IPS-18c (cell line): ENCODE results near the gene PTPRN2.

ENCODE experiments used
- H3K4me3 ChIP-seq: 2 replicates; pipeline ENCODE4 v1.7.0; 2013; ENCODE audit warnings: low read depth, mild to moderate bottlenecking, low read length, moderate library complexity; ENCODE audit not compliant: insufficient read depth
- H3K9me3 ChIP-seq: one replicate; pipeline ENCODE4 v1.6.1; 2013; ENCODE audit warnings: mild to moderate bottlenecking, low read length, moderate library complexity; ENCODE audit not compliant: control insufficient read depth, insufficient read depth

Gene PTPRN2

GRCh38 chr7:158191671-158192070, 396.0 kb downstream of the PTPRN2 start:
- Histone ChIP-seq H3K9me3 (peaks cover 38% of the 10 kb centered on the region), H3K4me3 (no peak overlapping the region)

- peak overlapping the region; percentile 20; the same call in 1 of the 2 replicates for H3K4me3 ChIP-seq
- peaks cover 40% of the 10 kb centered on the region for H3K9me3 ChIP-seq
These were observed 396.9 kb downstream of the PTPRN2 start for GRCh38 chr7:158190756-158191155.

DNA sequence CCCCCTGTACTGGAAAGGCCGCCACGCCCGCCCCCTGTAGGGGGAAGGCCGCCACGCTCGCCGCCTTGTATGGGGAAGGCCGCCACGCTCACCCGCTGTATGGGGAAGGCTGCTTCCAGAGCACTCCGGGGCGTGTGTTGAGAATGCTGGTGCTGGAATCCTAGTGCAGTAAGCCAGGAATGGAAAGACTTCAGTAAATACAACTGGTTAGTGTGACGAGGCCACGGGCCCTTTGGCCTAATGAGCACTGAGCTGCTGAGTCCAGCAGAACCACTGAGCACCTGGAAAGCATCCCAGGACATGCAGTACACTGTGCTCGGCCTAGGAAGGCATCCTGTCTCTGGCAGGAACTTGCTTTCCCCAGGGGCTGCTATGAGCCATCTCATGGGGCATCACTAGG, 398.9 kb downstream of the PTPRN2 start:
- no peak overlapping the region for H3K4me3 ChIP-seq
- peaks cover 41% of the 10 kb centered on the region for H3K9me3 ChIP-seq

DNA sequence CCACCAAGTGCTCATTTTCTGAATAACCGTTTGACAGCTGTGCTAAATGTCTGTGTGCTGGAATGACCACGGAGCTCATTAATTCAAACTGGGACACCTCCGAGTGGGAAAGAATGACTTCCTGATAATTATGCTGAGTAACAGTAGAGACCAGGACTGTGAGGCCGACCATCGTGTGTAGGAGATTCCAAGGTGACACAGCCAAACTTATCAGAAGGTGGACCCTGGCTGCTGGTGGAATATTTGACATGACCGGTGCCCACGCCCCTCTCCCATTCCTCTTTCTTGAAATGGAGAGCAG, 400.0 kb downstream of the PTPRN2 start:
- peaks cover 39% of the 10 kb centered on the region for H3K9me3 ChIP-seq
- no peak overlapping the region for H3K4me3 ChIP-seq

- Histone ChIP-seq H3K9me3 (peaks cover 34% of the 10 kb centered on the region), H3K4me3 (no peak overlapping the region)
These were observed 400.5 kb downstream of the PTPRN2 start for GRCh38 chr7:158186864-158187693.

- Histone ChIP-seq H3K4me3 (no peak overlapping the region), H3K9me3 (peaks cover 28% of the 10 kb centered on the region)
These were observed 401.2 kb downstream of the PTPRN2 start for GRCh38 chr7:158186406-158186805.

GRCh38 chr7:158185653-158186052, 402.0 kb downstream of the PTPRN2 start:
- peaks cover 29% of the 10 kb centered on the region for H3K9me3 ChIP-seq

GRCh38 chr7:158183431-158183830, 404.2 kb downstream of the PTPRN2 start:
- Histone ChIP-seq H3K9me3 (peaks cover 25% of the 10 kb centered on the region), H3K4me3 (no peak overlapping the region)

More at GRCh38 chr7:158185653-158186052, 402.0 kb downstream of the PTPRN2 start:
- H3K4me3 ChIP-seq: no peak overlapping the region

GRCh38 chr7:158176561-158177173, 411.0 kb downstream of the PTPRN2 start:
- Histone ChIP-seq H3K4me3 (no peak overlapping the region; the same call in 1 of the 2 replicates), H3K9me3 (peaks cover 22% of the 10 kb centered on the region)

- Histone ChIP-seq H3K4me3 (no peak overlapping the region), H3K9me3 (peaks cover 23% of the 10 kb centered on the region)
These were observed 411.8 kb downstream of the PTPRN2 start for GRCh38 chr7:158175779-158176178.

DNA sequence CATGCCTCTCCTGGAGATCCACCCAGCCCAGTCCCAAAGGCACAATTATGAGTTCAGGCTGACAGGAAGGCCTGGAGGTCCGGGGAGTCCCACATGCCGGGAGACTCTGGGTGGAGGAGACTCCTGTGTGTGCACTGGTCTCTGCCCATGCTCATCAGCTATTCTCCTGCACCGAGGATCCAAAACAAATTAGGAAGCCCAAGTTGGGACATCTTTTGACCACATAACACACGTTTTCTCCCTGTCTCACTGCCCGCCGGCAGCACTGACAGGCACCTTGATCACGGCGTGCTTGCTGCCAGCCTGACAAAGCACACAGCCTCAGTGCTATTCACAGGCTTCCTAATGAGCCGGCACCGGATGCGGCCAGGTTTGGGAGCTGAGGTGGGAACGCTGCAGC, 412.7 kb downstream of the PTPRN2 start:
- Histone ChIP-seq H3K4me3 (no peak overlapping the region; the same call in 1 of the 2 replicates), H3K9me3 (peaks cover 29% of the 10 kb centered on the region)

DNA sequence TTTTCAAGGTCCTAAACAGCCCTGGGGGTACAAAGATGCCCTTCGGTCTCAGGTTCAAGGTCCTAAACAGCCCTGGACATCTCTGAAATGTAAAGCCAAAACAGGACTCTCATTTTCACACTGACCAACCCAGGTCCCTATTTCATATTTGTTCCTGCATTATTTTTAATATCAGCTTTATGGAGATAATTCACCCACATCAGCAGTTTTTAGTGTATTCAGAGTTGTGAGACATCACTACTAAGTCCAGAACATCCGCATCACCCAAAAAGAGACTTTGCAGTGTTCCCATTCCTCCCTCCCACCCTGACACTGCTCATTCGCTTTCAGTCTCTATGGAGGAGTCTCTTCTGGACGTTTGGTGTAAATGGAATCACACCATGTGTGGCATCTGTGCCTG, 420.2 kb downstream of the PTPRN2 start:
- peaks cover 53% of the 10 kb centered on the region for H3K9me3 ChIP-seq

DNA sequence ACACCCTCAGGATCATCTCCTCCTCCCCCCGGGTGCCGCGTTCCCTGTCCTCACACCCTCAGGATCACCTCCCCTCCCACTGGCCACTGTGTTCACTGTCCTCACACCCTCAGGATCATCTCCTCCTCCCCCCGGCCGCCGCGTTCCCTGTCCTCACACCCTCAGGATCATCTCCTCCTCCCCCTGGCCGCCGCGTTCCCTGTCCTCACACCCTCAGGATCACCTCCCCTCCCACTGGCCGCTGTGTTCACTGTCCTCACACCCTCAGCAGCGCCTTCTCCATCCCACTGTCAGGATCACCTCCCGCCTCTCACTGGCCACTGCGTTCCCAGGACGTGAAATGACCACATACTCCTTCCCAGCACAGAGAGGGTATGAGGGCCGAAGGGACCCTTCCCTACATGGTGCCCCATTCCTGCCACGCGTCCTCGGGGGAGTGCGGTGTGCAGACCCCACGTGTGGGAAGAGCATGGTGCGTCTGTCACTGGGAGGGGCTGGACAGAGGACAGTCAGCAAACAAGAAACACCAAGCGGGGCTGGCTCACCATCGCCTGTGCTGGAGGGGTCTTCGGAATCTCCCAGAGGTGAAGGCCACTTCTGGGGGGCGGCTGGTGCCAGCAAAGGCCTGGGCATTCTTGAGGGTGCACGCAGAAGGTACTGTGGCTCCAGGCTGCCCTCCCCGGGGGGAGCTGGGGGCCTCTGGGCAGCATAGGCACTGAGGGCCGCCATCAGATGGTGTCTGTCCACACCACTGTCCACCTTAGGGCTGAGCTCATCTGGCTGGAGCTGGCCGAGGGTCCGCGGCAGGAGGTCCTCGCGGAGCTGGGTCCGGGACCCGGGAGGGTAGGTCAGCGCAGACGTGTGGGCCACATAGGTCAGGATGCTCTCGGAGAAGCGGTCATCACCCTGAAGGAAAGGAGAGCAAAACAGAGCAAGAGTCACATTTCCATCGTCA, 421.0 kb downstream of the PTPRN2 start:
- H3K9me3 ChIP-seq: peaks cover 56% of the 10 kb centered on the region

More for the DNA sequence above, 420.2 kb downstream of the PTPRN2 start:
- no peak overlapping the region for H3K4me3 ChIP-seq

DNA sequence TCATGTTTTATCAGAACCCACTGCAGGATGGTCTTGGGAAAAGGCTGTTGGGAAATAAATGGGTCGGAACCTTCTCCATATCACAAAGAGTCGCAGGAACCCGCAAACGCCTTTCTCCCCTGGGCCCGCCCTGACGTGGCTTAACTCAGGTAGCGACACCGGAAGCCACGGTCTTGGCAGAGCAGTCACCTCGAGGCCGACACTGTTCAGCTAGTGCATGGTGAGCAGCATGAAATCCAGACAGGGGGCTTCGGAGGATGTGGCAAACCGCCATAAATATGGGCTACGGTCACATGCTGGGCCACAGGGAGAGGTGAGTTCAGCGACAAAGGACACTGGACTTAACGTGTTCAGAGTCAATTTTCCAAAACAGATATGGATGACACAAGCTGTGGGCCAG, 421.9 kb downstream of the PTPRN2 start:
- peaks cover 53% of the 10 kb centered on the region for H3K9me3 ChIP-seq
- no peak overlapping the region for H3K4me3 ChIP-seq

More for the DNA sequence above, 421.0 kb downstream of the PTPRN2 start:
- 0 out of 2 replicates have a peak overlapping the region, but pooled peaks have one; percentile 9 for H3K4me3 ChIP-seq

DNA sequence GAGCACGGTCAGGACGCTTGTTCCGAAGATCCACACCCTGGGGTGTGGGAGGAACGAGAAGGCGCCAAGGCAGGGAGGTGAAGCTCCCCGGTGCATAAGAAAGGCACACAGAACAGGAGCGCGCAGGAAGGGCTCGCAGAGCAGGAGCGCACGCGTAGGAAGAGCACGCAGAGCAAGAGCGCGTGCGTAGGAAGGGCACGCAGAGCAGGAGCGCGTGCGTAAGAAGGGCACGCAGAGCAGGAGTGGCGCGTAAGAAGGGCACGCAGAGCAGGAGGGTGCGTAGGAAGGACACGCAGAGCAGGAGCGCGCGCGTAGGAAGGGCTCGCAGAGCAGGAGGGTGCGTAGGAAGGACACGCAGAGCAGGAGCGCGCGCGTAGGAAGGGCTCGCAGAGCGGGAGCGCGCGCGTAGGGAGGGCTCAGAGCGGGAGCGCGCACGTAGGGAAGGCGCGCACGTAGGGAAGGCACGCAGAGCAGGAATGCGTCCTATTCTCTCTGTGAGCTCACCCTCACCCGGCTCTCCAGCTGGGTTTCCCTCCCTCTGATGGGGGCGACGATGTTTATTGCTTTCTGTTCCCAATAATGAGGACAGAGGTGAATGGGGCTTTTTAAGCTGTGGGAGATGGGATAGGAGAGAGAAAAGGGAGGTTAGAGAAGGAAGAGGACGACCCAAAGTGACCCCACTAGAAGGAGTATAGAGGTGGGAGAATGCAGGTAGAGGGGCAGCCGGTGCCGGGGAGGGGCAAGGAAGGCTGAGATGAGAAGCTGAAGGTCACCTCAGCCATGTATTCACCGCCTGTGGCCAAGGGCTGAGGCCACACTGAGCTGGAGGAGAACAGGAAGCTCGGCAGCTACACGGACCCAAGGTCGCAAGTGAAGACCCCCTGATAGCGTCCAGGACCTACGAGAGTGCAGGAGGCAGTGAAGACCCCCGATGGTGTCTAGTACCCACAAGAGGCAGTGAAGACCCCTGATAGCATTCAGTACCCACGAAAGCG, 423.2 kb downstream of the PTPRN2 start:
- Histone ChIP-seq H3K4me3 (no peak overlapping the region; the same call in 1 of the 2 replicates), H3K9me3 (peaks cover 53% of the 10 kb centered on the region)

GRCh38 chr7:158161194-158161593, 426.4 kb downstream of the PTPRN2 start:
- Histone ChIP-seq H3K9me3 (peaks cover 53% of the 10 kb centered on the region), H3K4me3 (no peak overlapping the region)
